ENCODE data around the gene ZBTB8A.

DNA sequence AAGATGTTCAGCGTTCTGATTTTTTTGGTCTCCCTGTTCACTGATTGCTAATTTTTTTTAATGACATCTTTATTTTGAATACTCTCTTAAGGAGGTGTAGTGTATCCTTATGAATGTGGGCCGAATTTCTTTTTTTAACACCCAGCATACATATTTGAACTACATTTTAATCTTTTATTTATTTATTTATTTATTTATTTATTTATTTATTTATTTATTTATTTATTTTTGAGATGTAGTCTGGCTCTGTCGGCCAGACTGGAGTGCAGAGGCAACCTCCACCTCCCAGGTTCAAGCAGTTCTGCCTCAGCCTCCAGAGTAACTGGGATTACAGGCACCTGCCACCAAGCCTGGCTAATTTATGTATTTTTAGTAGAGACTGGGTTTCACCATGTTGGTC is 15.1 kb downstream of the ZBTB8A start:
- TF ChIP-seq POLR2A (IDR thresholded peaks at IDR 0.05), result no peak
- TF ChIP-seq, protein P1, sequence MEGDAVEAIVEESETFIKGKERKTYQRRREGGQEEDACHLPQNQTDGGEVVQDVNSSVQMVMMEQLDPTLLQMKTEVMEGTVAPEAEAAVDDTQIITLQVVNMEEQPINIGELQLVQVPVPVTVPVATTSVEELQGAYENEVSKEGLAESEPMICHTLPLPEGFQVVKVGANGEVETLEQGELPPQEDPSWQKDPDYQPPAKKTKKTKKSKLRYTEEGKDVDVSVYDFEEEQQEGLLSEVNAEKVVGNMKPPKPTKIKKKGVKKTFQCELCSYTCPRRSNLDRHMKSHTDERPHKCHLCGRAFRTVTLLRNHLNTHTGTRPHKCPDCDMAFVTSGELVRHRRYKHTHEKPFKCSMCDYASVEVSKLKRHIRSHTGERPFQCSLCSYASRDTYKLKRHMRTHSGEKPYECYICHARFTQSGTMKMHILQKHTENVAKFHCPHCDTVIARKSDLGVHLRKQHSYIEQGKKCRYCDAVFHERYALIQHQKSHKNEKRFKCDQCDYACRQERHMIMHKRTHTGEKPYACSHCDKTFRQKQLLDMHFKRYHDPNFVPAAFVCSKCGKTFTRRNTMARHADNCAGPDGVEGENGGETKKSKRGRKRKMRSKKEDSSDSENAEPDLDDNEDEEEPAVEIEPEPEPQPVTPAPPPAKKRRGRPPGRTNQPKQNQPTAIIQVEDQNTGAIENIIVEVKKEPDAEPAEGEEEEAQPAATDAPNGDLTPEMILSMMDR (IDR thresholded peaks at IDR 0.05), result no peak

All from lower leg skin (tissue), 3 donors.